ENCODE measurements around the gene CHRM5. TPM values are rescaled to one million over a fixed set of nuclear protein-coding genes. Genes with fewer than 3 reads are reported as not detected.

The CHRM5 gene
- total and polyA plus RNA-seq, 9 of the 15 experiments (the other 6 are each of a cell fraction or from before 2014, with no cell fraction given): not detected

DNA sequence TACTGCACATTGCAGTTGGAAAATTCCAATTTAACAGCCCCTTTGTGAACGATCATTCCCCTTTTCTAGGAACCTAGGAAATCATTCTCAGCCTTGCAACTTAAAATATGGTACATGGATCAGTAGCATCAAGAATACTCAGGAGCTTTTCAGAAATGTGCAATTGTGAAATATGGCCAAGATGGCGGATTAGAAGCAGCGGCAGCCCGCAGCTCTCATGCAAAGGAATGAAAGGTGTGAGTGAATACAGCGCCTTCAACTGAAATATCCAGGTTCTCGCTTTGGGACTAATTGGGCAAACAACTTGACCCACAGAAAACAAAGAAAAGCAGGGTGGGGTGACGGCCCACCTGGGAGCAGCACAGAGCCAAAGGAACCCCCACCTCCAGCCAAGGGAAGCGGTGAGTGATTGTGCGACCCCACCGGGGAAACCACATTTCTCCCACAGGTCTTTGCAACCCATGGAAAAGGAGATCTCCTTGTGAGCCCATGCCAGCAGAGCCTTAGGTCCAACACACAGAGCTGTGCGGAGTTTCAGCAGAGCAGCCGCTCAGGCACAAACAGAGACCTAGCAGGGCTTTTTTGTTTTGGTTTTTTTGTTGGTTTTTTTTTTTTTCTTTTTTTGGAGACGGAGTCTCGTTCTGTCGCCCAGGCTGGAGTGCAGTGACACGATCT lies 78.3 kb downstream of the CHRM5 start:
- Histone ChIP-seq H3K79me2 (ENCODE audit: control insufficient read depth, insufficient read depth, low read length) (no peaks in the 10 kb centered on the region), H3K4me1 (replicated peaks in 1 of 2; ENCODE audit: control insufficient read depth in 2 of 2, insufficient read depth in 2 of 2, low read length in 2 of 2) (peaks cover 5 to 8% of the 10 kb centered on the region in 2 experiments; a peak in 4 of 5 replicates), H3K36me3 (ENCODE audit: control insufficient read depth, insufficient read depth, low read length) (no peaks in the 10 kb centered on the region), H3K9me3 (replicated peaks; ENCODE audit: control insufficient read depth, insufficient read depth, low read depth, low read length) (no peaks in the 10 kb centered on the region), H3K27me3 (ENCODE audit: control insufficient read depth in 2 of 2, insufficient read depth in 2 of 2, low read length in 2 of 2) (peaks cover 7 to 8% of the 10 kb centered on the region in 2 experiments; a peak in 4 of 5 replicates), H3K4me3 (no peak overlapping the region), H3K9ac (ENCODE audit: insufficient read depth in 1 of 2, low read depth in 2 of 2, low read length in 2 of 2) (no peak overlapping the region), H4K20me1 (replicated peaks; ENCODE audit: control insufficient read depth, insufficient read depth, low read length) (peaks cover 7% of the 10 kb centered on the region), H2AFZ (ENCODE audit: low read depth, low read length) (no peak overlapping the region), H3K4me2 (ENCODE audit: insufficient read depth, low read length) (no peak overlapping the region), H3K27ac (ENCODE audit: extremely low read depth, low read depth, low read length) (no peak overlapping the region), H3K9me1 (ENCODE audit: control insufficient read depth, insufficient read depth, low read length) (no peaks in the 10 kb centered on the region)
- WGBS (ENCODE audit: insufficient coverage, low coverage, missing lambda C conversion rate): 34% methylated on average over 12 of the region's 16 CpGs
- DNase-seq (ENCODE audit: extremely low read depth in 1 of 4, low spot score in 3 of 4) (no peak), FAIRE-seq (peak; percentile 32), ATAC-seq (peak; percentile 20)
- BruUV-seq (replicated peaks): no TSS peak
- POLR2A ChIA-PET: interaction anchor here (0.7 kb wide), 1 partner anchor 22 kb away, joined by 3 read pairs; no protein-coding TSS in a partner anchor
- in situ Hi-C loops (cut with MboI) (loop anchor here (5.0 kb wide), 1 partner anchor 171 kb away; no protein-coding TSS in a partner anchor), intact Hi-C loops (cut with micrococcal nuclease) (no loop called here)
- CTCF ChIA-PET (ENCODE audit: low intra/inter-chr PET ratio): interaction anchor here (0.6 kb wide), 1 partner anchor 15 kb away, joined by 3 read pairs; no protein-coding TSS in a partner anchor
- TF ChIP-seq CEBPB (tag; IDR thresholded peaks at IDR 0.05) (peak; percentile 60; the same call in 1 of the 2 replicates), ZSCAN32 (CRISPR knock-in tag; IDR thresholded peaks at IDR 0.05) (no peak), YY1 (IDR thresholded peaks at IDR 0.05; ENCODE audit: borderline replicate concordance in 1 of 3, control insufficient read depth in 1 of 3, extremely low read depth in 1 of 3, insufficient read depth in 3 of 3, insufficient read length in 1 of 3, insufficient replicate concordance in 2 of 3, low read depth in 1 of 3, low read length in 2 of 3) (peak in 1 of 3 experiments; percentile 70), CEBPG (CRISPR knock-in tag; IDR thresholded peaks at IDR 0.05) (no peak), CEBPG (tag; conservative IDR thresholded peaks at IDR 0.05 in 1 of 2, IDR thresholded peaks at IDR 0.05 in 1 of 2) (peak in 1 of 2 experiments; percentile 23; a peak in 1 of 4 replicates), KAT8 (IDR thresholded peaks at IDR 0.05; ENCODE audit: low read depth) (no peak)
- TF ChIP-seq, protein P1, sequence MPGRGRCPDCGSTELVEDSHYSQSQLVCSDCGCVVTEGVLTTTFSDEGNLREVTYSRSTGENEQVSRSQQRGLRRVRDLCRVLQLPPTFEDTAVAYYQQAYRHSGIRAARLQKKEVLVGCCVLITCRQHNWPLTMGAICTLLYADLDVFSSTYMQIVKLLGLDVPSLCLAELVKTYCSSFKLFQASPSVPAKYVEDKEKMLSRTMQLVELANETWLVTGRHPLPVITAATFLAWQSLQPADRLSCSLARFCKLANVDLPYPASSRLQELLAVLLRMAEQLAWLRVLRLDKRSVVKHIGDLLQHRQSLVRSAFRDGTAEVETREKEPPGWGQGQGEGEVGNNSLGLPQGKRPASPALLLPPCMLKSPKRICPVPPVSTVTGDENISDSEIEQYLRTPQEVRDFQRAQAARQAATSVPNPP (IDR thresholded peaks at IDR 0.05; ENCODE audit: borderline replicate concordance, insufficient read depth, insufficient read length): no peak

All from K562 (cell line).